Hepatocyte (in vitro differentiated cells): Measurements from ENCODE around the gene DNMT3B. TPM values are rescaled to one million over a fixed set of nuclear protein-coding genes. Genes with fewer than 3 reads are reported as not detected.

Source experiments
- DNase-seq: peaks from one replicate; pipeline ENCODE4 v3.0.0-alpha.2; 2016; ENCODE audit warnings: low spot score
- H2AFZ ChIP-seq: fragments of 200-600 bp; sonication (generic); 2 replicates; pipeline ENCODE4 v1.6.0; 2016; ENCODE audit warnings: antibody characterized with exemption, mild to moderate bottlenecking
- H3K27ac ChIP-seq: fragments of 200-600 bp; sonication (generic); 2 replicates; pipeline ENCODE4 v1.5.1; 2016; ENCODE audit warnings: mild to moderate bottlenecking
- H3K27me3 ChIP-seq: fragments of 200-600 bp; sonication (generic); 2 replicates; pipeline ENCODE4 v1.6.1; 2016
- H3K36me3 ChIP-seq: fragments of 200-600 bp; sonication (generic); replicated peaks from 2 replicates; pipeline ENCODE4 v1.5.1; 2016; ENCODE audit warnings: low read depth; ENCODE audit not compliant: insufficient read depth
- H3K4me1 ChIP-seq: fragments of 200-600 bp; sonication (generic); 2 replicates; pipeline ENCODE4 v1.5.1; 2016; ENCODE audit warnings: mild to moderate bottlenecking, moderate library complexity; ENCODE audit not compliant: insufficient read depth
- H3K4me2 ChIP-seq: fragments of 200-600 bp; sonication (generic); 2 replicates; pipeline ENCODE4 v1.6.0; 2016
- H3K4me3 ChIP-seq: fragments of 200-600 bp; sonication (generic); 2 replicates; pipeline ENCODE4 v1.5.1; 2016; ENCODE audit warnings: mild to moderate bottlenecking
- H3K79me2 ChIP-seq: fragments of 200-600 bp; sonication (generic); 2 replicates; pipeline ENCODE4 v1.6.0; 2017; ENCODE audit warnings: mild to moderate bottlenecking
- H3K9me2 ChIP-seq: fragments of 200-600 bp; sonication (generic); replicated peaks from 2 replicates; pipeline ENCODE4 v1.6.0; 2017; ENCODE audit warnings: mild to moderate bottlenecking; ENCODE audit not compliant: insufficient read depth
- H3K9me3 ChIP-seq: fragments of 200-600 bp; sonication (generic); 2 replicates; pipeline ENCODE4 v1.5.1; 2016; ENCODE audit warnings: low read depth, mild to moderate bottlenecking
- H4K20me1 ChIP-seq: fragments of 200-600 bp; sonication (generic); 2 replicates; pipeline ENCODE4 v1.6.0; 2016; ENCODE audit warnings: mild to moderate bottlenecking; ENCODE audit not compliant: insufficient read depth, poor library complexity, severe bottlenecking
- EZH2 ChIP-seq: fragments of 200-600 bp; sonication (generic); IDR thresholded peaks from 2 replicates; pipeline ENCODE4 v1.6.1; 2016; ENCODE audit warnings: antibody characterized with exemption, mild to moderate bottlenecking, borderline replicate concordance
- EZH2phosphoT487 ChIP-seq: fragments of 200-600 bp; sonication (generic); IDR thresholded peaks from one replicate; pipeline ENCODE4 v1.6.1; 2018; ENCODE audit warnings: antibody characterized with exemption, mild to moderate bottlenecking, low read depth, moderate library complexity; ENCODE audit not compliant: unreplicated experiment, severe bottlenecking
- WGBS: methylation state at CpG from one replicate; pipeline ENCODE4 v1.1.6; 2016; ENCODE audit warnings: low lambda C conversion rate; ENCODE audit errors: missing lambda C conversion rate; 5-methylcytosine and 5-hydroxymethylcytosine counted together
- polyA plus RNA-seq: library from polyadenylated mRNA; unstranded; fragments of >200 nt; fragmentation: Nextera tagmentation; extraction: Ambion mirVana; gene quantifications from 2 replicates; pipeline ENCODE4 v1.2.1, GENCODE V29; 2016
- total RNA-seq: library from RNA; depleted of rRNA; stranded (reverse); fragments of >200 nt; gene quantifications from 2 replicates; pipeline ENCODE4 v1.2.3, GENCODE V29; 2014
- TF ChIP-seq, protein P1 (sequence below): fragments of 200-600 bp; sonication (generic); IDR thresholded peaks from 2 replicates; pipeline ENCODE4 v1.5.1; 2016; ENCODE audit warnings: antibody characterized with exemption, mild to moderate bottlenecking; ENCODE audit not compliant: poor library complexity

The DNMT3B gene
- total and polyA plus RNA-seq, 2 experiments from 2014 or later, result 4.3 to 5.2 TPM

DNA sequence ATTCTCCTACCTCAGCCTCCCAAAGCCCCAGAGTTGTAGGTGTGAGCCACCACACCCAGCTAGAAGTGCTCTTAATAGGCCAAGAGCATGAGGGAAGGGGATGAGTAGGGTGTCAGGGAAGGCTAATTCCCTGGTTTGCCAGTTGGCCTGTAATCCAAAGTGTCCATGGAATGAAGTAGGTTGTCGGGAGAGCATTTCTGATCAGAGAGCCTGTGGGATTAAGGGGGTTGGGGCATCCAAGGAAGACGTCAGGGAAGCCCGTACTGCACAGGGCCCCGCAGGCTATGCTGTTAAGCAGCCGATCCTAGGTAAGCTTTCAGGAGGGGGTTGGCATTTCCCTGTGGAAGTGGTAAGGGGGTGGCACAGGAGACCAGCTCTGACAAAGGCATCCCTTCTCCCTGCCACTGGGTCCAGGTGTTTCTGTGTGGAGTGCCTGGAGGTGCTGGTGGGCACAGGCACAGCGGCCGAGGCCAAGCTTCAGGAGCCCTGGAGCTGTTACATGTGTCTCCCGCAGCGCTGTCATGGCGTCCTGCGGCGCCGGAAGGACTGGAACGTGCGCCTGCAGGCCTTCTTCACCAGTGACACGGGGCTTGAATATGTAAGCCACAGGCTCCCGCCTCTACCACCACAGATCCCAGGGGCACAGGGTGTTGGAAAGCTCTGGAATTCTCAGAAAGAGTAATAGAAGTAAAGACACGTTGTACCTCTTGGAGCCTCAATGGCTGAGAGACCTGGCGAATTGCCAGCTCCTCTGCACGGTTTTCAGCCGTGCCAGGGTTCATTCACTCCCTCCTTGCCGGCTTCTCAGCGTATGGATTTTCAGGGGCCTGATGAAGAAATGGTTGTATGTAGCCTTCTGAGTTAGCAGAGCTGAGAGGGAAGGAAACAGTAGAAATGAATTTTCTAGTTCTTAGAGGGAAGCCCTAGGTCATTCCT lies 36.1 kb downstream of the DNMT3B start:
- no peak overlapping the region for H3K4me3 ChIP-seq
- 87% methylated on average over 23 of the region's 23 CpGs for WGBS
- DNase-seq, result no peak
- no peak overlapping the region for H3K4me2 ChIP-seq
- no peaks in the 10 kb centered on the region for H3K36me3 ChIP-seq
- H3K27ac ChIP-seq, result no peak overlapping the region
- H2AFZ ChIP-seq, result no peak overlapping the region
- H3K9me3 ChIP-seq, result no peaks in the 10 kb centered on the region
- H4K20me1 ChIP-seq, result no peaks in the 10 kb centered on the region
- H3K4me1 ChIP-seq, result no peaks in the 10 kb centered on the region
- no peak for TF ChIP-seq EZH2
- TF ChIP-seq, protein P1, sequence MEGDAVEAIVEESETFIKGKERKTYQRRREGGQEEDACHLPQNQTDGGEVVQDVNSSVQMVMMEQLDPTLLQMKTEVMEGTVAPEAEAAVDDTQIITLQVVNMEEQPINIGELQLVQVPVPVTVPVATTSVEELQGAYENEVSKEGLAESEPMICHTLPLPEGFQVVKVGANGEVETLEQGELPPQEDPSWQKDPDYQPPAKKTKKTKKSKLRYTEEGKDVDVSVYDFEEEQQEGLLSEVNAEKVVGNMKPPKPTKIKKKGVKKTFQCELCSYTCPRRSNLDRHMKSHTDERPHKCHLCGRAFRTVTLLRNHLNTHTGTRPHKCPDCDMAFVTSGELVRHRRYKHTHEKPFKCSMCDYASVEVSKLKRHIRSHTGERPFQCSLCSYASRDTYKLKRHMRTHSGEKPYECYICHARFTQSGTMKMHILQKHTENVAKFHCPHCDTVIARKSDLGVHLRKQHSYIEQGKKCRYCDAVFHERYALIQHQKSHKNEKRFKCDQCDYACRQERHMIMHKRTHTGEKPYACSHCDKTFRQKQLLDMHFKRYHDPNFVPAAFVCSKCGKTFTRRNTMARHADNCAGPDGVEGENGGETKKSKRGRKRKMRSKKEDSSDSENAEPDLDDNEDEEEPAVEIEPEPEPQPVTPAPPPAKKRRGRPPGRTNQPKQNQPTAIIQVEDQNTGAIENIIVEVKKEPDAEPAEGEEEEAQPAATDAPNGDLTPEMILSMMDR, result no peak
- no peak for TF ChIP-seq EZH2phosphoT487
- H3K27me3 ChIP-seq, result no peaks in the 10 kb centered on the region
- H3K79me2 ChIP-seq, result no peaks in the 10 kb centered on the region
- H3K9me2 ChIP-seq, result no peaks in the 10 kb centered on the region

DNA sequence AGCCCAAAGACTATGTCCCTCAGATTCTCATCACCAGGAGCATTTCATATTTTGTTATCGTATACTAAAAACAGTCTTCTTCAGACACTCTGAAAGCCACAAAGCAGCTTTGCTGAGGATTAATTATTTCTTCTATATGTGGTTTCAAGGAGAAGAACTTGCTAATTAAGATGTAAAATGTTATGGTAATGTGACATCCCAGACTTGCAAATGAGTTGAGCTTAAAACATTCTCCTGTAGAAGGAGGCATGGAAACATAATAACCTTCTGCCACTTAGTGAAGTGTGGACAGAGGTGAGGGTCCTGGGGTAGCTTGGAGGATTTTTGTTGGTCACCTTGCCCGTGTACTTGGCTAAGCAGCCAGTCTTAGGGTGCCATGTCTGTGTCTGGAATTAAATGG lies 40.9 kb downstream of the DNMT3B start:
- no peak for TF ChIP-seq EZH2
- TF ChIP-seq, protein P1, result no peak
- no peak overlapping the region for H3K27ac ChIP-seq
- no peaks in the 10 kb centered on the region for H3K79me2 ChIP-seq
- H2AFZ ChIP-seq, result no peak overlapping the region
- no peaks in the 10 kb centered on the region for H3K9me3 ChIP-seq
- DNase-seq, result no peak
- no peak overlapping the region for H3K4me2 ChIP-seq
- no peak overlapping the region for H3K4me3 ChIP-seq
- H4K20me1 ChIP-seq, result no peaks in the 10 kb centered on the region
- 94% methylated on average over 2 of the region's 2 CpGs for WGBS
- H3K27me3 ChIP-seq, result no peaks in the 10 kb centered on the region
- H3K4me1 ChIP-seq, result no peaks in the 10 kb centered on the region
- no peaks in the 10 kb centered on the region for H3K9me2 ChIP-seq
- no peaks in the 10 kb centered on the region for H3K36me3 ChIP-seq

DNA sequence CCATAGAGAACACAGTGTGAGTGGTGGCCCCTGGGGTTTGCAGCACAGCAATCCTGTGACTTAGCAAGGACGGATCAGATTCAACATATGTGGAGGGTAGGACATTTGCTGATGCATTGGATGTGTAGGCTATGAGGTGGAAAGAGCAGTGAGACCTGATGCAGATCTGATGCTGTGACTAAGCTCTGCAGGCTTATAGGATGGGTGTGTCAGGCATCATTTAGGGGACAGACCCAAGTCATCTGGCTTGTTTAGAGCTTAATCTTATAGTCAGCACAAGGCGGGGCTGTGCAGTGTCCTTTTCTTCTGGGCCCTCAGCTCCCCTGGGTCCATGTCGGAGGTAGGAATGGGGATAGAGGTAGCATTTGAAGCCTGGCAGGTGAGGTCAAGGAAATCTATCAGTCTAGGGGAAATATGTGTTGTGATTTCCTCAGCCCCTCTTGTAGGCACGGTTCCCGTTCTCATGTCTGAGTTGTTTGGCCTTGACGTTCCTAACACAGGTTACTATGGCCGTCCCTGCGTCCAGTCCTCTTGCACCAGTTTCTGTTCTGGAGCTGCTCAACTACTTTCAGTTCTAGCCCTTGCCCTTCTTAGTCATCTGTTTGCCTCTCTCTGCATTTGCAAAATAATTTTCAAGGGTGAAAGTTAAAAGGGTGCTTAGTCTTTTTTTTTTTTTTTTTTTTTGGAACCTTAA lies 42.0 kb downstream of the DNMT3B start:
- Histone ChIP-seq H3K4me2 (no peak overlapping the region), H2AFZ (no peak overlapping the region), H3K9me3 (no peaks in the 10 kb centered on the region), H3K27ac (no peak overlapping the region), H3K9me2 (no peaks in the 10 kb centered on the region), H3K4me3 (no peak overlapping the region), H4K20me1 (no peaks in the 10 kb centered on the region), H3K27me3 (no peaks in the 10 kb centered on the region), H3K79me2 (no peaks in the 10 kb centered on the region), H3K4me1 (no peaks in the 10 kb centered on the region), H3K36me3 (no peaks in the 10 kb centered on the region)
- DNase-seq, result no peak
- TF ChIP-seq, protein P1, result no peak
- TF ChIP-seq EZH2 (no peak), EZH2phosphoT487 (no peak)
- 93% methylated on average over 8 of the region's 8 CpGs for WGBS
